ENCODE results near the gene DLX3.
A peak's percentile ranks its signal among the peaks of the same experiment; 100 is the strongest.

DLX3 gene

DNA sequence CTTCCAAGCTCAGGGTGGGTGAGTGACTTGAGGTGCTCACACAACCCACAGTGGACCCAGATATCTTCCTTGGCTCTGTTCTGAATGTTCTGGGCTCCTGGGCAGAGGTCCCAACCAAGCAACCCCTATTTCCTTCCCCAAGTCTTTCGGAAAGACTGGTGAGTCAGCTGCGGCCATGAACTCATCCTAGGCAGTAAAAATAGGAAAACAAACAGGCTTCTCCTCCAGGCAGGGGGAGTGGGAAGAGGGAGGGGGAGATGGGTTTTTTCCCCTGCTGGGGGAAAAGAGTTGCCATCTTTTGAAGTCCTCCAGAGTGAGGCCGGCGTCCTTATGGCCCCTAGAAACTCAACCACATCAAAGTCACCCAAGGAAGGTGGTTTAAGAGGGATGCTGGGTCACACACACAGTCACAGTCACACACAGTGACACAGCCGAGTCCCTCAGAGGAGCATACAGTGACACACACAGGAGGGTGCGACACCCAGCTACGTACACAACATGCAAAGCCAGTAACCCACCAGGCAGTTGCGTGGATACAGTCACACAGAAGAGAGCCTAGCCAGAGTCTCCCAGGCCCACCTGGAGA, 42.0 kb downstream of the DLX3 start:
- no peak for DNase-seq

DNA sequence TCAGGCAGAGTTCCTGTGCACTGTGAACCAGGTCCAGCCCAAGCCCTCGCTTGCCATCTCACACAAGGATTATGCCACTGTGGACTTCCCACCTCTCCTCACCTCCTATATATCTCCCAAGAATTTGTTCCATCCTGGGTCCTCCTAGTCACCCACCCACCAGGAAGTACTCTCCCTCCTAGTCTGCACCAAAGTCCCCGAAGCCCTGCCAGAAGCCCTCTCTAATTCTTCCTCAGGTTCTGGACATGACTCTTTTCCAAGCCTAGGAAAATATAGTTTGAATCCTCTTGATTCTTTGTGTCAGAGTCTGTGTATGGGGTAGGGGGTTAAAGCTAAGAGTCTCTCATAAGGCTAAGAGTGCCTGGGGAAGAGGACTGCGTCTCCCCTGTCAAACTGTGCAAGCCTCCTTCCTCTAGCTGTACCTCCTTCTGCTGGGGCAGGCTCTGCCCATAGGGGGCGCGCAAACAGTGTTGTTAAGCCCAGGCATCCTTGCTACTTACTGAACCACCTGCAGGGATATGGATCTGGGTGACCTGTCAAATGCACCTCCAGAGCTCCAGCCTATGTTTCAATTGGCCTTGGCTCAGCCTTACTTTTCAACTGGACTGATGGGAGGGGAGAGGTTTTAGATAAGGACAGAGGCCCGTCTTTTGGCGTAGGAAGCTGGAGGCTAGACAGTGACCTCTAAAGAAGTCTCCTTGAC, 42.7 kb downstream of the DLX3 start:
- peak; percentile 65 for DNase-seq

DNA sequence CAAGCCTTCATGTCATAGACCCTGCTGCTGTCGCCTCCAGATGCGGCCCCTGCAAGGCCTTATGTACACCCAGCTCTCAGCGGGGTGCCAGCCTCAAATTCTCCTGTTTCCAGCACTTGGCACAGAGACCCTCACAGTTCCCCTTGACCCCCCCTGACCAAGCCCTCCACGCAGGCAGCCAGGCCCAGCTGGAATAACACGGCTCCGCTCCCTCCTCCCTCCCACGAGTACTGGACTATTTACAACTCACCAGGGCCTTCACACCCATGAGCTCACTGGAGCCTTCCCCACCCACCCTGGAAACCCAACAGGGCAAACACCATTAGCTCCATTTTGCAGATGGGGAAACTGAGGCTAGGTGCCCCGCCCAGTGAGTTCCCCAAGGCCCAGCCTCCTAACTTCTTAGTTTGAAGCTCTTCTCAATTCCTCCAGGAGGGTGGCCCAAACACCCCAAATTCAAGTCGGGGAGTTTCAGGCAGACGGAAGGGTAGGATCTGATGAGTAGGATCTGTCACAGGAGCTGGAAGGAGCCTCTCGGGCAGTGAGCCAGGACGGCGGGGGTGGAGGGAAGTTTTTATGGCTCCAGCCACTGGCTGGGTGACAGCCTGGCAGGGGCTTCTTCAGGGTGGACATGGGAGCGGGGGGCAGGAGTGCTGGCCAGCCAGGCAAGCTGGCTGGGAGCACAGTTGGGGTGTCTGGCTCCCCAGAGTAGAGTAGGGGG, 43.5 kb downstream of the DLX3 start:
- DNase-seq, result no peak

DNA sequence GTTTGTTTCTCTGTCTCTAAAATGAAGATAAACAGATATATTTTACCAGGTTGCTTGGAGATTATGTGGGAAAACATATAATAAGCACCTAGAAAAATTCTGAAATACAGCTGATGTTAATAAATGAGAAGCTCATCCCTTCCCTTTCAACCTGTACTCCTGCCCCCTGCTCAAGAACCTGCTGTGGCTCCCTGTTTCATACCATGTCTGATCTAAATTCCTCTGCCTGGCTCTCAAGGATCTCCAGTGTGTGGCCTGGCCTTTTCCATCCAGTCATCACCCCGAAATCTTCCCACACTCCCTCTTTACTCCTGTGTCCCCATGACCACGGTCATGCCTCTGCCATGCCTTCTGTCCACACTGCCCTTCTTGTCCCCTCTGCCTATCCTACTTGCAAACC, 45.4 kb downstream of the DLX3 start:
- DNase-seq, result no peak

DNA sequence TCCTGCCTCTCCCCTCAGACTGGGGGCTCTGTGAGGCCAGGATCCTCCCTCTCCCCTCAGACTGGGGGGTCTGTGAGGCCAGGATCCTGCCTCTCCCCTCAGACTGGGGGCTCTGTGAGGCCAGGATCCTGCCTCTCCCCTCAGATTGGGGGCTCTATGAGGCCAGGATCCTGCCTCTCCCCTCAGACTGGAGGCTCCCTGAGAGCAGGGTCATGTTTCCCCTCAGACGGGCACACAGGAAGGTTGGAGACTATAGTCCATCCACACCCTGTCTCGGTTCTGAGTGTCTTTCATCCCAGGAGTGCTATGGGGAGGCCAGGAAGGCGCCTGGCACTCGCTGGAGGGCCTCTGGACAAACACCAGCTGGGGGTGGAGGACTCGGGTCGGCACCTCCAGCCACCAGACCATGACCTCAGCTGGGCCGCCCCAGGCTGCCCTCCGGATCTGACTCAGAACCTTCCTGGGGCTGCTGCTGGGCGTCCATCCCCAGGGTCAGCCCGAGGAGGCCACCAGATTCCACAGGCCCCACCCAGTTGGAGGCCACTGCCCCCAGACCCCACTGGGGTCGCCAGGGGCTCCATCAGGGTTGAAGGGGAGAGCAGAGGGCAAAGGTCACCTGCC, 48.0 kb downstream of the DLX3 start:
- no peak for DNase-seq

DNA sequence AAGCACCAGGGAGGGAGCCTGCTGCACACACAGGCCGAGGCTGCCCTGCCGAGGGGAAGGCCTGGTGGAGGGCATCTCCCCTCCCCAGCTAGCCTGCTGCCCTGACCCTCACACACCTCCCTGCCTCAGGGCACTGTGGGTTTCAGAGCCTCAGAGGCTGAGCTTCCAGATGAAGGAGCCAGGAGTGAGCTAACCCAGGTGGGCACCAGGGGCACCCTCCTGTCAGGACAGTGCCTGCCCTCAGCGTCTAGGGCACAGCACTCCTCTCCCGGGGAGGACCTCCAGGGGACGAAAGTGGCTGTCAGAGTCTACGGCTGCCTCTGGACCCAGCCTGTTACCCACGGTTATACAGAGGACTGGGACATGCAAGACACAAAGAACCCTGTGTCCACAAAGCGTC, 48.8 kb downstream of the DLX3 start:
- DNase-seq, result no peak

DNA sequence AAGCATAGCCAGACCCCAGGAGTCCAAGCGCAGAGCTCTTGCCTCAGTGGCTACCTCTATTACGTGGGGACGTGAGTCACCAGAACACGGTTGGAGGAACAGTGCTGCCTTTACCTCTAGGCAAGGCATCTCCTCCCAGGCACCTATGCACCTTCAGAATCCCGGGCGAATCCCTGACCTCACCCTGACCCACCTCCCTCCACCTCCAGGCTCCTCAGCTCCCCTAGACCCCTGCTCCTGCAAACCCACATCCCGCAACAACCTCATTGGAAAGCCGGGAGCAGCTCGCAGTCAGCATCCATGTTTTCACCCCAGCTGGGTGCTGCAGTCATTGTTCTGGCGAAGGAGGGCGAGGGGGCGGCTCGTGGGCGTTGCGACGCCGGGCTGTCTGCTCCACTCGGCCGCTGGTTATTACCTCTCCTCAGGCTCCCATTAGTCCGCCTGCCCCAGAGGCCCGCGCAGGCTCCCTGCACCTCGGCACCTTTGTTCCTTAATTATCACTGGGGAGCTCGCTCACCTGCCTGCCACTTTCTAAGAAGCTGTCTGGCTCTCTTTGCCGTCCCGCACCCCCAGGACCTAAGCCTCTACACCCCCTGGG, 50.7 kb downstream of the DLX3 start:
- no peak for DNase-seq

DNA sequence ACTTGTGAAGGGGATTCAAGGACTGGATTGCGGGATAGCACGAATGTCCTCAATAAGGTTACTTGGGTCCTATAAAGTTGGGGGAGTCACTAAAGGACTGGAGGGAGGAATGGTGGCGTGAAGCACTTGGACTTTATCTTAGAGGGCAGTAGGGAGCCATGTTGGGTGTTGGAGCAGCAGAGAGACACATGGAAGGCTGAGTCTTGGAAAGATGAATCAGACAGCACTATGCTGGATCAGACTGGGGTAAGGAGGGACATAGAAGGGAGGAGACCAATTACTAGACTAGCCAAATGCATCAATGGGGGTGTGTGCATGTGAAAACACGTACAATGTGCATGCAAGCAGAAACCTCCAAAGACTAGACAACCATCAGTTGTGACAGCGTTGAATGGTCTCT, 52.1 kb downstream of the DLX3 start:
- DNase-seq, result no peak

DNA sequence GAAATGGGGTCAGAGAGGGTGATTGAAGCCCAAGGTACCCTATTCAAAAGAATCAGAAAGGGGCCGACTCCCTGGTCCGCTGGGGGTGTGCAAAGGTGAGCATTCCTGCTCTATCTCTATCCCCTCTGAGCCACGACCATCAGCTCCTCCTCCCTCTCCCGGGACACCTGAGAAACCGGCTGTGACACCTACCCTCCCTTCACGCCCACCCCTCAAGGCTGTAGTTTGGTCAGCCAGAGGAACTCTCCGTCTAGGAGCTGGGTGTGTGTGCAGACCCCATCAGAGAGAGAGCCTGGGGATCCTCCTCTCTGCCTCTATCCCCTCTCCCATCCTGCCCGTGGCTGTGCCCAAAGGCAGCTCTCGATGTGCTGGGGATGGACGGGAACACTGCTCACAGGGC, 53.6 kb downstream of the DLX3 start:
- no peak for DNase-seq

Measured in DMS 273 treated with DMSO at 0.1 percent for 48 hours (cell line).